ENCODE data around the gene PADI1.

DNA sequence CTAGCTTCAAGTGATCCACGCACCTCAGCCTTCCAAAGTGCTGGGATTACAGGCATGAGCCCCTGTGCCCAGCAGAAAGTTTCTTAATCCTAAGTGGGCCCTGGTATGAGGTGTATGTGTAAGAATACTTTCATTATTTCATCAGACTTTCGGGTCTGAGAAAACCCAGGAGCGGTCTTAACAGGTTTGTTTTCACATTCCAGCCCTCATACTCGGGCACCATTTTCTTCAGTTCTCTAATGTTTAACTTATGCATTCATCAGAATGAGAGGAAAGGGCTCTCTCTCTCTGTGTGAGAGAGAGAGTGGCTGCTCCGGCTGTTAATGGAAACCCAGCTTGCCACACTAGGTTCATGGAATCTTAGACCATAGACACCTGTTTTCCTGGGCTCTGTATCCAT is 4.2 kb upstream of the PADI1 start:
- TF ChIP-seq TAF1 (IDR thresholded peaks at IDR 0.05; ENCODE audit: low read depth), result no peak
- no peak for TF ChIP-seq CTCF (IDR thresholded peaks at IDR 0.05; ENCODE audit: poor library complexity, severe bottlenecking)
- no peak for TF ChIP-seq EP300 (conservative IDR thresholded peaks at IDR 0.05; ENCODE audit: poor library complexity, severe bottlenecking)
- no peak for TF ChIP-seq POLR2AphosphoS5 (IDR thresholded peaks at IDR 0.05)
- no peak for TF ChIP-seq EZH2 (IDR thresholded peaks at IDR 0.05; ENCODE audit: borderline replicate concordance, insufficient read depth, low read length, poor library complexity, severe bottlenecking)
- no peak for TF ChIP-seq RAD21 (conservative IDR thresholded peaks at IDR 0.05)
- no peak for TF ChIP-seq REST (IDR thresholded peaks at IDR 0.05; ENCODE audit: borderline replicate concordance)
- TF ChIP-seq SMC3 (conservative IDR thresholded peaks at IDR 0.05; ENCODE audit: poor library complexity), result no peak

Measured in neural cell (in vitro differentiated cells).